ENCODE results near the gene LY6G6C. TPM values are rescaled to one million over a fixed set of nuclear protein-coding genes. Genes with fewer than 3 reads are reported as not detected.

The LY6G6C gene
- total and polyA plus RNA-seq, 2 of the 4 experiments (the other 2 are of a cell fraction) = not detected

DNA sequence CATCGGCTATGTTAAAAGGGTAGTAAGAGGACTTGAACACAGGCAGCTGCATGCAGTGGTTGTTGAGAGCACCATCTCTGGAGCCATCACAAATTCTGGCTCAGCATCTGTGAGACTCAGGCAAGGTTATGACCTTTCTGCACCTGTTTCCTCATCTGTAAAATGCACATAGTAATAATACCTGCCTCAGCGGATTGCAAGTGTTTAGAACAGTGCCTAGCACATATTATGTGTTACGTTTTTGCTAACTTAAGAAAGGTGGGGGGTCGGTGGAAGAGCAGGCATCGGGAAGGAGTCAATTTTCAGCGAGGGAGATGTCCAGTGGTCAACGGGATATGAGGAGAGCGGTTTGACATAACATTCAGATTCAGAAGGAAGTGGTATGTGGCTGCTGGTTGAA lies 43.6 kb downstream of the LY6G6C start:
- no peak for DNase-seq
- no peak overlapping the region for H3K23ac ChIP-seq (ENCODE audit: low read depth, low read length)
- H2BK20ac ChIP-seq (ENCODE audit: low read depth, low read length) = no peak overlapping the region
- H3K27me3 ChIP-seq (ENCODE audit: control insufficient read depth, insufficient read depth, low read length) = no peaks in the 10 kb centered on the region
- no peak overlapping the region for H3K14ac ChIP-seq (replicated peaks; ENCODE audit: low read depth, low read length)
- H4K20me1 ChIP-seq (ENCODE audit: insufficient read depth, low read length) = no peaks in the 10 kb centered on the region
- peaks cover 9% of the 10 kb centered on the region for H3K4me1 ChIP-seq (ENCODE audit: control insufficient read depth, insufficient read depth, low read length)
- no peaks in the 10 kb centered on the region for H3K9me1 ChIP-seq (ENCODE audit: insufficient read depth, low read length)
- H3K79me1 ChIP-seq (ENCODE audit: low read depth in 1 of 2, low read length in 2 of 2) = no peaks in the 10 kb centered on the region
- ATAC-seq (ENCODE audit: low read depth) = no peak
- H2BK15ac ChIP-seq (ENCODE audit: low read depth, low read length) = no peak overlapping the region
- no peak overlapping the region for H3K9ac ChIP-seq (ENCODE audit: low read depth, low read length)
- no peak overlapping the region for H4K5ac ChIP-seq (ENCODE audit: low read depth, low read length)
- H3K56ac ChIP-seq (ENCODE audit: extremely low read depth, insufficient read depth, low read length) = no peak overlapping the region
- H3K18ac ChIP-seq (ENCODE audit: low read depth, low read length) = no peak overlapping the region
- H3K27ac ChIP-seq (ENCODE audit: insufficient read depth, low read length) = no peak overlapping the region
- no peaks in the 10 kb centered on the region for H3K9me3 ChIP-seq (ENCODE audit: control insufficient read depth, insufficient read depth, low read length)
- H3K4me2 ChIP-seq (ENCODE audit: low read depth, low read length) = no peak overlapping the region
- no peak overlapping the region for H2AFZ ChIP-seq (replicated peaks; ENCODE audit: low read length, poor library complexity)
- H2AK5ac ChIP-seq (ENCODE audit: low read depth, low read length) = no peak overlapping the region
- H3K36me3 ChIP-seq (ENCODE audit: control insufficient read depth, insufficient read depth, low read length) = peaks cover 8% of the 10 kb centered on the region; the same call in 1 of the 2 replicates
- dilution Hi-C loops (cut with HindIII; ENCODE audit: low sequenced_read_pairs, unreplicated experiment) (no loop called here), in situ Hi-C loops (cut with MboI; ENCODE audit: low sequenced_read_pairs) (no loop called here), intact Hi-C loops (cut with micrococcal nuclease) (no loop called here)
- H3K4ac ChIP-seq (ENCODE audit: low read depth, low read length) = no peak overlapping the region
- no peak overlapping the region for H2BK5ac ChIP-seq (ENCODE audit: low read depth, low read length, poor library complexity, severe bottlenecking)
- ChIA-PET POLR2A (ENCODE audit: unreplicated experiment) (no interaction called here), CTCF (no interaction called here)
- no peak overlapping the region for H4K91ac ChIP-seq (ENCODE audit: insufficient read depth, low read depth, low read length)
- BruUV-seq (replicated peaks) = no TSS peak
- WGBS, 2 experiments (ENCODE audit: extremely low coverage in 2 of 2, insufficient read length in 1 of 2) = 68% methylated on average over 5 of the region's 8 CpGs; no CpG with 5 or more reads in 1 of the 2 experiments
- H3K4me3 ChIP-seq (ENCODE audit: insufficient read depth, low read depth, low read length) = no peak overlapping the region
- no peak overlapping the region for H2AK9ac ChIP-seq (replicated peaks; ENCODE audit: low read depth, low read length, poor library complexity)
- no peak overlapping the region for H2BK120ac ChIP-seq (ENCODE audit: low read depth, low read length)
- TF ChIP-seq MXI1 (IDR thresholded peaks at IDR 0.05; ENCODE audit: borderline replicate concordance, low read depth, low read length) (no peak), RAD21 (IDR thresholded peaks at IDR 0.05; ENCODE audit: low read length) (no peak), CEBPB (IDR thresholded peaks at IDR 0.05; ENCODE audit: low read depth, low read length) (no peak), MAZ (IDR thresholded peaks at IDR 0.05; ENCODE audit: borderline replicate concordance, low read depth, low read length) (no peak), NFE2L2 (IDR thresholded peaks at IDR 0.05; ENCODE audit: low read depth, low read length) (no peak)
- H4K8ac ChIP-seq (ENCODE audit: low read depth in 2 of 2, low read length in 2 of 2) = no peak overlapping the region
